Endothelial cell of umbilical vein (primary cell): Measurements from ENCODE around the gene OR2L8. TPM values are rescaled to one million over a fixed set of nuclear protein-coding genes. Genes with fewer than 3 reads are reported as not detected.

Experiments
- BruUV-seq: library from RNA; stranded (reverse); fragments of 400-500 nt; replicated peaks from 2 replicates; lab custom pipeline; 2021; lab: Mats Ljungman, UMichigan
- CTCF ChIA-PET: fragments of 300-600, 350-600 bp; sonication (Branson Sonifier 250); formaldehyde crosslinking; loops from one replicate; lab custom pipeline; 2021; ENCODE audit warnings: antibody characterized with exemption, inconsistent platforms; lab: Charles Lee
- POLR2A ChIA-PET: fragments of 300-600, 350-600 bp; sonication (Branson Sonifier 250); formaldehyde crosslinking; loops from one replicate; lab custom pipeline; 2021; ENCODE audit warnings: antibody characterized with exemption, inconsistent platforms; lab: Charles Lee
- DNase-seq: peaks from one replicate; pipeline ENCODE4 v3.0.0-alpha.2; 2011; ENCODE audit warnings: low read depth, low spot score
- FAIRE-seq: peaks from 2 replicates; lab custom pipeline; 2011; peaks lifted over from hg19 to GRCh38; lab: Jason Lieb, UNC
- H2AFZ ChIP-seq: 2 replicates; pipeline ENCODE4 v1.6.0; 2012; ENCODE audit warnings: low read depth, low read length, control low read depth, inconsistent platforms
- H3K27ac ChIP-seq: 2 replicates; pipeline ENCODE4 v1.5.1; 2011; ENCODE audit warnings: low read depth, mild to moderate bottlenecking, control low read depth, low read length, moderate library complexity; ENCODE audit not compliant: insufficient read depth
- H3K27me3 ChIP-seq, 2 experiments: 2 replicates each; pipeline versions ENCODE4 v1.6.0 to v1.6.1; 2011; ENCODE audit warnings: low read length in 2 of 2, mixed read lengths in 1 of 2; ENCODE audit not compliant: control insufficient read depth in 2 of 2, insufficient read depth in 2 of 2
- H3K36me3 ChIP-seq, 2 experiments: 2 replicates in 1 of 2; 3 replicates in 1 of 2; pipeline ENCODE4 v1.5.1; 2011; ENCODE audit warnings: low read length in 2 of 2, mild to moderate bottlenecking in 1 of 2, moderate library complexity in 1 of 2; ENCODE audit not compliant: control insufficient read depth in 2 of 2, insufficient read depth in 2 of 2; ENCODE audit errors: extremely low read depth in 1 of 2
- H3K4me1 ChIP-seq: 3 replicates; pipeline ENCODE4 v1.5.1; 2011; ENCODE audit warnings: mild to moderate bottlenecking, low read length; ENCODE audit not compliant: control insufficient read depth, insufficient read depth; ENCODE audit errors: extremely low read depth
- H3K4me2 ChIP-seq: 2 replicates; pipeline ENCODE4 v1.6.1; 2011; ENCODE audit warnings: low read length, control low read depth, mixed read lengths; ENCODE audit not compliant: insufficient read depth
- H3K4me3 ChIP-seq, 3 experiments: fragments of 200-600 bp in 1 of 3; sonication (generic), shearing (Covaris generic) in 1 of 3; replicated peaks in 1 of 3; 2 replicates each; pipeline ENCODE4 v1.5.1; 2011 to 2016; ENCODE audit warnings: control low read depth in 3 of 3, low read length in 3 of 3, mild to moderate bottlenecking in 2 of 3, inconsistent platforms in 1 of 3, low read depth in 1 of 3, moderate library complexity in 1 of 3; ENCODE audit not compliant: insufficient read depth in 1 of 3
- H3K79me2 ChIP-seq: 2 replicates; pipeline ENCODE4 v1.6.0; 2012; ENCODE audit warnings: low read length, inconsistent platforms; ENCODE audit not compliant: control insufficient read depth, insufficient read depth
- H3K9ac ChIP-seq: replicated peaks from 2 replicates; pipeline ENCODE3; 2011; ENCODE audit warnings: low read length, control low read depth; ENCODE audit not compliant: insufficient read depth; ENCODE audit errors: extremely low read depth
- H3K9me1 ChIP-seq: replicated peaks from 3 replicates; pipeline ENCODE4 v1.6.0; 2011; ENCODE audit warnings: mild to moderate bottlenecking, low read length; ENCODE audit not compliant: control insufficient read depth, insufficient read depth; ENCODE audit errors: extremely low read depth
- H3K9me3 ChIP-seq: replicated peaks from 2 replicates; pipeline ENCODE4 v1.5.1; 2012; ENCODE audit warnings: low read length, inconsistent platforms; ENCODE audit not compliant: control insufficient read depth, insufficient read depth
- H4K20me1 ChIP-seq: replicated peaks from 2 replicates; pipeline ENCODE3; 2011; ENCODE audit warnings: mild to moderate bottlenecking, low read length; ENCODE audit not compliant: control insufficient read depth, insufficient read depth; ENCODE audit errors: extremely low read depth
- CTCF ChIP-seq, 2 donors: IDR thresholded peaks; 1 replicate in 1 of 2; 2 replicates in 1 of 2; pipeline ENCODE4 v1.5.1; 2011; ENCODE audit warnings: low read length in 2 of 2, mild to moderate bottlenecking in 2 of 2, moderate library complexity in 2 of 2, control low read depth in 1 of 2, inconsistent platforms in 1 of 2, low read depth in 1 of 2; ENCODE audit not compliant: insufficient read depth in 1 of 2; ENCODE audit errors: extremely low read depth in 1 of 2
- EZH2 ChIP-seq: IDR thresholded peaks from 2 replicates; pipeline ENCODE4 v1.6.1; 2012; ENCODE audit warnings: borderline replicate concordance, low read depth, mild to moderate bottlenecking, moderate library complexity, low read length, inconsistent platforms; ENCODE audit not compliant: severe bottlenecking
- FOS ChIP-seq: IDR thresholded peaks from 2 replicates; pipeline ENCODE4 v1.6.1; 2011; ENCODE audit warnings: mild to moderate bottlenecking, low read length, moderate library complexity, borderline replicate concordance; ENCODE audit not compliant: insufficient read depth
- GATA2 ChIP-seq: IDR thresholded peaks from 2 replicates; pipeline ENCODE4 v1.7.0; 2011; ENCODE audit warnings: low read depth, mild to moderate bottlenecking, moderate library complexity, mixed read lengths, low read length; ENCODE audit not compliant: insufficient read length, insufficient read depth
- JUN ChIP-seq: IDR thresholded peaks from 2 replicates; pipeline ENCODE4 v1.6.1; 2011; ENCODE audit warnings: borderline replicate concordance, low read depth; ENCODE audit not compliant: insufficient read length, insufficient read depth
- MAX ChIP-seq: IDR thresholded peaks from 2 replicates; pipeline ENCODE4 v1.6.1; 2011; ENCODE audit not compliant: insufficient read depth, insufficient read length
- MYC ChIP-seq: IDR thresholded peaks from one replicate; pipeline ENCODE4 v1.6.1; 2011; ENCODE audit warnings: mild to moderate bottlenecking, low read depth, low read length
- POLR2A ChIP-seq: IDR thresholded peaks from 2 replicates; pipeline ENCODE4 v1.6.1; 2012; ENCODE audit warnings: low read depth, mild to moderate bottlenecking, control low read depth, low read length
- POLR2AphosphoS5 ChIP-seq: IDR thresholded peaks from 2 replicates; pipeline ENCODE4 v1.6.1; 2012; ENCODE audit warnings: low read depth, mild to moderate bottlenecking, control low read depth, low read length, moderate library complexity; ENCODE audit not compliant: insufficient read depth
- dilution Hi-C: fragments of 300-500 bp; cut with MboI; formaldehyde crosslinking; loops from one replicate; pipeline ENCODE4 v1.15.0; 2019; ENCODE audit warnings: low sequenced_read_pairs; ENCODE audit not compliant: extremely low pct_ligation_motif_present
- intact Hi-C: fragments of 100-400 bp; cut with micrococcal nuclease; formaldehyde crosslinking; loops from one replicate; pipeline ENCODE4 v1.10.0; 2022
- polyA plus RNA-seq, 4 experiments: library from polyadenylated mRNA; depleted of rRNA in 3 of 4; stranded (reverse) in 3 of 4; unstranded in 1 of 4; fragments of >200 nt; gene quantifications; 2 replicates each; pipeline versions ENCODE4 v1.2.1 to v1.2.3, GENCODE V29; 2011 to 2012; ENCODE audit warnings: missing spikeins in 1 of 4
- small RNA-seq: library from RNA; depleted of rRNA; stranded (forward); fragments of <200 nt; gene quantifications from one replicate; pipeline ENCODE3, GENCODE V24; 2012; ENCODE audit warnings: low replicate concordance, low read depth; ENCODE audit not compliant: insufficient read depth, insufficient read length
- total RNA-seq: library from RNA; stranded (reverse); gene quantifications from 2 replicates; pipeline ENCODE4 v1.2.3, GENCODE V29; 2021

Gene OR2L8
- total and polyA plus RNA-seq, 2 donors (not counting 3 experiments of a cell fraction or from before 2014, with no cell fraction given): not detected

GRCh38 chr1:247998811-247999210, 50.2 kb downstream of the OR2L8 start:
- no peaks in the 10 kb centered on the region for H4K20me1 ChIP-seq
- no peak overlapping the region for H3K4me3 ChIP-seq
- dilution Hi-C loops: no loop called here
- H3K9me1 ChIP-seq: no peaks in the 10 kb centered on the region
- DNase-seq: no peak
- H2AFZ ChIP-seq: no peak overlapping the region
- no peak overlapping the region for H3K9ac ChIP-seq
- BruUV-seq: no TSS peak
- H3K36me3 ChIP-seq: no peaks in the 10 kb centered on the region
- H3K79me2 ChIP-seq: no peaks in the 10 kb centered on the region
- H3K27ac ChIP-seq: no peak overlapping the region
- H3K27me3 ChIP-seq: no peaks in the 10 kb centered on the region
- intact Hi-C loops: no loop called here
- no peaks in the 10 kb centered on the region for H3K4me1 ChIP-seq
- H3K4me2 ChIP-seq: no peak overlapping the region
- FAIRE-seq: no peak
- H3K9me3 ChIP-seq: peaks cover 4% of the 10 kb centered on the region
- no peak for TF ChIP-seq POLR2AphosphoS5
- no peak for TF ChIP-seq CTCF (IDR thresholded peaks at IDR 0.05; ENCODE audit: extremely low read depth in 1 of 2, insufficient read depth in 1 of 2, low read depth in 1 of 2, low read length in 2 of 2)
- no peak for TF ChIP-seq POLR2A
- TF ChIP-seq GATA2: no peak
- no peak for TF ChIP-seq EZH2
- no peak for TF ChIP-seq JUN
- no peak for TF ChIP-seq FOS
- TF ChIP-seq MYC: no peak
- no peak for TF ChIP-seq MAX
- CTCF ChIA-PET: no interaction called here
- POLR2A ChIA-PET: no interaction called here

Small RNA genes lying within 50 kb of the gene (small RNA-seq; reads per million reads assigned to genes)
- gene RF00019: not detected

Other genes starting within 250 kb of the OR2L8 start
- not detected in 2 replicates for gene OR6F1, start 232.2 kb upstream of the OR2L8 start, total RNA-seq
- not detected in 2 replicates for gene OR6F1, start 232.2 kb upstream of the OR2L8 start, polyA plus RNA-seq
- not detected in 2 replicates for gene OR14K1, start 210.2 kb upstream of the OR2L8 start, total RNA-seq
- gene OR14K1, start 210.2 kb upstream of the OR2L8 start, polyA plus RNA-seq: not detected in 2 replicates
- gene OR14A2, start 200.7 kb upstream of the OR2L8 start, total RNA-seq: not detected in 2 replicates
- gene OR14A2, start 200.7 kb upstream of the OR2L8 start, polyA plus RNA-seq: not detected in 2 replicates
- gene OR1C1, start 188.3 kb upstream of the OR2L8 start, total RNA-seq: not detected in 2 replicates
- gene OR1C1, start 188.3 kb upstream of the OR2L8 start, polyA plus RNA-seq: not detected in 2 replicates
- not detected in 2 replicates for gene OR14A16, start 124.7 kb upstream of the OR2L8 start, total RNA-seq
- gene OR14A16, start 124.7 kb upstream of the OR2L8 start, polyA plus RNA-seq: not detected in 2 replicates
- gene OR11L1, start 107.0 kb upstream of the OR2L8 start, total RNA-seq: not detected in 2 replicates
- not detected in 2 replicates for gene OR11L1, start 107.0 kb upstream of the OR2L8 start, polyA plus RNA-seq
- gene TRIM58, start 91.7 kb upstream of the OR2L8 start, total RNA-seq: not detected in 2 replicates
- not detected in 2 replicates for gene TRIM58, start 91.7 kb upstream of the OR2L8 start, polyA plus RNA-seq
- gene OR2W3, start 53.3 kb upstream of the OR2L8 start, total RNA-seq: not detected in 2 replicates
- not detected in 2 replicates for gene OR2W3, start 53.3 kb upstream of the OR2L8 start, polyA plus RNA-seq
- not detected in 2 replicates for gene OR2T8, start 28.6 kb upstream of the OR2L8 start, total RNA-seq
- gene OR2T8, start 28.6 kb upstream of the OR2L8 start, polyA plus RNA-seq: not detected in 2 replicates
- not detected in 2 replicates for gene OR2AJ1, start 24.0 kb upstream of the OR2L8 start, total RNA-seq
- not detected in 2 replicates for gene OR2AJ1, start 24.0 kb upstream of the OR2L8 start, polyA plus RNA-seq
- gene OR2AK2, start 16.4 kb downstream of the OR2L8 start, total RNA-seq: not detected in 2 replicates
- 0.08 TPM in 1 of 2 replicates, not detected in the other for gene OR2AK2, start 16.4 kb downstream of the OR2L8 start, polyA plus RNA-seq
- gene OR2L5, start 64.8 kb downstream of the OR2L8 start, total RNA-seq: not detected in 2 replicates
- not detected in 2 replicates for gene OR2L5, start 64.8 kb downstream of the OR2L8 start, polyA plus RNA-seq
- 0.07 TPM in 1 of 2 replicates, not detected in the other for gene OR2L2, start 81.2 kb downstream of the OR2L8 start, total RNA-seq
- not detected in 2 replicates for gene OR2L2, start 81.2 kb downstream of the OR2L8 start, polyA plus RNA-seq
- not detected in 2 replicates for gene OR2L3, start 98.0 kb downstream of the OR2L8 start, total RNA-seq
- gene OR2L3, start 98.0 kb downstream of the OR2L8 start, polyA plus RNA-seq: not detected in 2 replicates
- gene OR2L13, start 146.3 kb downstream of the OR2L8 start, total RNA-seq: not detected in 2 replicates
- not detected in 2 replicates for gene OR2L13, start 146.3 kb downstream of the OR2L8 start, polyA plus RNA-seq
- not detected in 2 replicates for gene OR2M5, start 196.3 kb downstream of the OR2L8 start, total RNA-seq
- gene OR2M5, start 196.3 kb downstream of the OR2L8 start, polyA plus RNA-seq: not detected in 2 replicates
- not detected in 2 replicates for gene OR2M2, start 226.0 kb downstream of the OR2L8 start, total RNA-seq
- not detected in 2 replicates for gene OR2M2, start 226.0 kb downstream of the OR2L8 start, polyA plus RNA-seq
- not detected in 2 replicates for gene OR2M3, start 248.4 kb downstream of the OR2L8 start, total RNA-seq
- gene OR2M3, start 248.4 kb downstream of the OR2L8 start, polyA plus RNA-seq: not detected in 2 replicates